ENCODE measurements around the gene NUCB1.
A peak's percentile ranks its signal among the peaks of the same experiment; 100 is the strongest.

The NUCB1 gene

DNA sequence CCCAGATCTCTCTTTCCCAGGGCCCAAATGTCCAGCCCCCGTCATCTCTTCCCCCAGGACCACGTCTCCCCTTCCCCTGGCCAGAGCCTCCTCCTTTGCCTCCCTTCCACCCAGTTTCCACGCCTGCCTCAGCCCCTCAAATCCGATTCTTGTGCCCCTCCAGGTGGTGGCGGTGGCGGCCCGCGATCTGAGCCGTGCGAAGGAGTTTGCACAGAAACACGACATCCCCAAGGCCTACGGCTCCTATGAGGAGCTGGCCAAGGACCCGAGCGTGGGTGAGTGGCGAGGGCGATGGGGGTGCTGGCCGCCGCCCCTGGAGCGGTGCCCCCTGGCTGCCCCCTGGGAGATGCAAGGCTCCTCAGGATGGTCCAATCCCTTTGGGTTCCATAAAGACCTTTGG, 34.7 kb downstream of the NUCB1 start:
- DNase-seq (ENCODE audit: low read depth), result no peak

DNA sequence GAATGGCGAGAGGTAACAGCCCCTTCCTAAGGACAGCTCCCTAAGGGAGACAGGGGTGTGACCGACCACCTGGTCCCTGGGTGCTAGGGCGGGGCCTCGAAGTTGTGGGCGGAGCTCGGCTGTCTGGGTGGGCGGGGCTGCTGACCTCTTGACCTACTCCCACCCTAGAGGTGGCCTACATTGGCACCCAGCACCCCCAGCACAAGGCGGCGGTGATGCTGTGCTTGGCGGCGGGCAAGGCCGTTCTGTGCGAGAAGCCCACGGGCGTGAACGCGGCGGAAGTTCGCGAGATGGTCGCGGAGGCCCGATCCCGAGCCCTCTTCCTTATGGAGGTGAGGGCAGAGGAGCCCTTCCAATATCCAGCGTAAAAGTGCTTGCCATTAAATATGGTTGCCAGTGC, 35.8 kb downstream of the NUCB1 start:
- no peak for DNase-seq (ENCODE audit: low read depth)

DNA sequence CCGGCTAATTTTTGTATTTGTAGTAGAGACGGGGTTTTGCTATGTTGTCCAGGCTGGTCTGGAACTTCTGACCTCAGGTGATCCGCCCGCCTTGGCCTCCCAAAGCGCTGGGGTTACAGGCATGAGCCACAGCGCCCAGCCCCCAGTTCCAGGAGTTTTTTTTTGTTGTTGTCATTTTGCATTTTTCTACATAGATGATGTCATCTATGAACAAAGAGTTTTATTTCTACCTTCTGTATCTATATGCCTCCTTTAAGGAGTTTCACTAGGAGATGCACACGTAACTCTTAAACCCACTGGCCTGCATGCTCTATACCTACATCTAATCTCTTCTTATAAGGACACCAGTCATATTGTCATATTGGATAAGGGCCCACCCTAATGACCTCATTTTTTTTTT, 38.1 kb downstream of the NUCB1 start:
- DNase-seq (ENCODE audit: low read depth), result no peak

DNA sequence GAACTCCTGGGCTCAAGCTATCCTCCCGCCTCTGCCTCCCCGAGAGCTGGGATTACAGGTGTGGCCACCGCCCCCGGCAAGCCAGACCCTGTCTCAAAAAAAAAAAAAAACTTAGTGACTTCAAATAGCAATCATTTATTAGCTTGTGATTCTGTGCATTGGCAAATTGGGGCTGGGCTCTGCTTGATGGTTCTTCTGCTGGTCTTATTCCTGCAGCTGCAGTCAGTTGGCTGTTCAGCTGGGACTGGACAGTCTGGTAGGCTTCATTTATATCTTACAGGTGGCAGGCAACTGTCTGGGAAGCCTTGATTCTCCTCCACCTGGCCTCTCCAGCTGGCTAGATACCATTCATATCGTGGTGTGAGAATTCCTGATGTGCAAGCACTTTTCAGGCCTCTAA, 40.8 kb downstream of the NUCB1 start:
- no peak for DNase-seq (ENCODE audit: low read depth)

DNA sequence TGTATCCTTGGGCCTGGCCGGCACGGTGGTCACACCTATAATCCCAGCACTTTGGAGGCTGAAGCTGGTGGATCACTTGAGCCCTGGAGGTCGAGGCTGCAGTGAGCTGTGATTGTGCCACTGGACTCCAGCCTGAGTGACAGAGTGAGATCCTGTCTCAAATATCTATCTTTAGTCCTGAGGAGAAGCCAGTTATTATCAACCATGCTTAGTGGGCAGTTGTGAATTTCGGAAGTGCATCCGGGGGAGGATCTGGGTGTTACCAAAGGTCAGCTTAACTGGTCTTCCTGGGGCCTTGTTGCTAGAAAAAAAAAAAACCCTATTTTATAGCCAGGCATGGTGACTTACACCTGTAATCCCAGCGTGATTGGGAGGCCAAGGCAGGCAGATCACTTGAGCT, 43.0 kb downstream of the NUCB1 start:
- DNase-seq (ENCODE audit: low read depth), result no peak

DNA sequence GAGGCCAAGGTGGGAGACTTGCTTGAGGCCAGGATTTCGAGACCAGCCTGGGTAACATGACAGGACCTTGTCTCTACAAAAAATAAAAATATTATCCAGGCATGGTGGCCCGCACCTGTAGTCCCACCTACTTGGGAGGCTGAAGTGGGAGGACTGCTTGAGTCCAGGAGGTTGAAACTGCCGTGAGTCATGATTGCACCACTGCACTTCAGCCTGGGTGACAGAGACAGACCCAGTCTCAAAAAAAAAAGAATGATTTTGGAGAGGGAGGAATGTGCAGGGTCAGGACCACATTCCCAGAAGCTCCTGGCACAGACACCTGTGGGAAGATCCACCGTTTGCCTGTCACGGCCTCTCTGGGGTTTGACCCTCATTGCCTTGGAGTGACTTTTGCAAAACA, 45.3 kb downstream of the NUCB1 start:
- DNase-seq (ENCODE audit: low read depth), result no peak

DNA sequence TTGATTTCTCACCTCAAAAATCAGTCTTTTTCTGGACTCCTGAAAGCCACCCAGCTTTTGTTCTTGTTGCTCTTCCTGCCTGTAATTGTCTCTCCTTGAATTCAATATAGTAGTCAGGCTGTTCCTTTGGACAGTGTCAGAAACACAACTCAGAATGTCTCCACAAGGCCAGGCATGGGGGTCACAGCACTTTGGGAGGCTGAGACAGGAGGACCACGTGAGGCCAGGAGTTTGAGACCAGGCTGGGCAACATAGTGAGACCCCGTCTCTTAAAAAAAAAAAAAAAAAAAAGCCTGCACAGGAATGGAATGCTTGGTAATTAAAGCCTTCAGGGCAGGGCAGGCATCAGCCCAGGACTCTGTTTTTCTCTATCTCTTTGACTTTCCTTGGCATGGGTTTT, 45.7 kb downstream of the NUCB1 start:
- no peak for DNase-seq (ENCODE audit: low read depth)

DNA sequence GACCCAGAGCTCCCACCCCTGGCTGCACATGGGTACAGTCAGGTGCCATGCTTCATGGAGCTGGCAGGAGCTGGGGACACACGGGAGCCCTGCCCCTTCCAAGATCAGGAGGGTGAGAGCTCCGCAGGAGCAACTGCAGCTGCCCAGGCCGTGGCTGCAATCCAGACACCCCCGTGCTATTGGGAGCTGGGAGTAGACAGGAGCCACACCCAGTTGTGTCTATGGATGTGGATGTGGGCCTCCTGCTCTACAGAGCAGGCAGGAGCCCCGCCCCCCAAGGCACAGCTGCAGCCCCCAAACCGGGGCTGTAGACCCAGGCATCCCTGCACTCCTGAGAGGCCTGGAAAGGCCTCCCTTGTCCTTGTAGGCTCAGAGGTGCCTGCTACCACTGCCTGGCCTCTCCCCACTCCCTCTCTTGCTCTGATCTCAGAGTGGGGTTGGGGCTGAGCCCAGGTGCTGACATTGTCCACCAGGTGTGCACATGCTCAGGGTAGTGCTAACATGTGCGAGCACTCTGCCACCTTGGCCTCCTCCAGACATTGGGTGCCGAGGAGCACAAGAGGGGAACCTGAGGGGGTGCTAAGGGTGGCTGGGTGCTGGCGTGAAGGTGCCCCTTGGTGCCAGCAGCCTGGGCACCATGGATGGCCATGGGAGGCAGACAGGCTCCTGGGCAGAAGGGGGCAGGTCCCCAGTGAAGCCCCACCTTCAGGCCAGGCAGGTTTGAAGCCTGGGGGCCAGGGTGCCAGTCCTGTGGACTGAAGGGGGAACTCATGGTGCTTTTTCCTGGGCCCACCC, 46.5 kb downstream of the NUCB1 start:
- no peak for DNase-seq (ENCODE audit: low read depth)

DNA sequence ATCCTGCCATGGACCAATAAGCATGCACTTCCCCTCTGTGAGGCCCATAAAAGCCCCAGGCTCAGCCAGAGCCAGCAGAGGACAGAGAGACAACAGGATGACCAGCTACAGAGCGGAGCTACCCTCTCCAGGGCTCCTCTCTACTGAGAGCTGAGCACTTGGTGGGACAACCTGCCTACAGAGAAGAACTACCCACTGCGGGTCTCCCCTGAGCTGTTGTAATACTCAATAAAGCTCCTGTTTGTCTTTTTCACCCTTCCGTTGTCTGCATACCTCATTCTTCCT, 47.1 kb downstream of the NUCB1 start:
- no peak for DNase-seq (ENCODE audit: low read depth)

DNA sequence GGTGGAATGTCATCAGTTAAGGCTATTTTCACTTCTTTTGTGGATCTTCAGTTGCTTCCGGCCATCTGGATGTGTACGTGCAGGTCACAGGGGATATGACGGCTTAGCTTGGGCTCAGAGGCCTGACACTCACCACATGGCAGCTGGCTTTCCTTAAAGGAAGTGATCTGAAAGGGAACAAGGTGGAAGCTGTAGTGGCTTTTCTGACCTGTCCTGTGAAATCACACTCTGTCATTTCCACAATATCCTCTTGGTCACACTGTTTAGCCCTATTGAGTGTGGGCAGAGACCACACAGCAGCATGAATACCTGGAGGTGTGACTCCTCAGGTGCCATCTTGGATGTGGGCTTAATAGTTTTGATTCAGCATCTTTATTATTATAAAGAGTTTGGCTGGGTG, 50.0 kb downstream of the NUCB1 start:
- no peak for DNase-seq (ENCODE audit: low read depth)

DNA sequence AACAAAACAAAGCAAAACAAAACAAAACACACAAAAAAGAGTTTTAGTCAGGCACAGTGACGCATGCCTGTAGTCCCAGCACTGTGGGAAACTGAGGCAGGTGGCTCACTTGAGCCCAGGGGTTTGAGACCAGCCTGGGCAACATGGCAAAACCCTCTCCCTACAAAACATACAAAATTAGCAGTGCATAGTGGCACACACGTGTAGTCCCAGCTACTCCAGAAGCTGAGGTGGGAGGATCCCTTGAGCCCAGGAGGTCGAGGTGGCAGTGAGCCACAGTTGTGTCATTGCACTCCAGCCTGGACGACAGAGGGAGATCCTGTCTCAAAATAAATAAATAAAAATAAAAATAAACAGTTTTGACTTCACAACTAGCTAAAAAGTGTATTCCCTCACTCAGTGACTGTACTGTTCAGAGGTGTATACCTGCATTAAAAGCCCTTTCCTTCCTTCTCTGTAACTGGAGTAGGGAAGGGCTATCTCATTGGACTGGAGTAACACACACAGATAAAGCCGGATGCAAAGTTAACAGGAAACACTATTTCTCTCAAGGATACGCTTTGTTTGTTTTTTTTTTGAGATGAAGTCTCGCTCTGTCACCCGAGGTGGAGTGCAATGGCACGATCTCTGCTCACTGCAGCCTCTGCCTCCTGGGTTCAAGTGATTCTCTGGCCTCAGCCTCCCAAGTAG, 50.9 kb downstream of the NUCB1 start:
- DNase-seq (ENCODE audit: low read depth), result no peak

DNA sequence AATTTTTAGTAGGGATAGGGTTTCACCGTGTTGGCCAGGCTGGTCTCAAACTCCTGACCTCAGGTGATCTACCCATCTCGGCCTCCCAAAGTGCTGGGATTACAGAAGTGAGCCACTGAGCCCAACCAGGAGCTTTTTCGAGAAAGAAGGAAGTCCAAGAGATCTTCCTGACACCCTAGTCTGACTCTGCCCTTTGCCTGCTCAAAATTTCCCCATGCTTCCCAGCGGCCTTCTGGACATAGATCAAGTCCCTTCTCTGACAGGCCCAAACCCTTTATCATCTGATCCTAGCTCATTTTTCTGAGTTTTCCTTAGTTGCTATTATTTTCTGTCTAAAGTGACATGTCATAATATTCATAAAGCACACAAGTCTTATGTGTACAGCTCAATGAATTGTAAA, 53.0 kb downstream of the NUCB1 start:
- DNase-seq (ENCODE audit: low read depth), result no peak

DNA sequence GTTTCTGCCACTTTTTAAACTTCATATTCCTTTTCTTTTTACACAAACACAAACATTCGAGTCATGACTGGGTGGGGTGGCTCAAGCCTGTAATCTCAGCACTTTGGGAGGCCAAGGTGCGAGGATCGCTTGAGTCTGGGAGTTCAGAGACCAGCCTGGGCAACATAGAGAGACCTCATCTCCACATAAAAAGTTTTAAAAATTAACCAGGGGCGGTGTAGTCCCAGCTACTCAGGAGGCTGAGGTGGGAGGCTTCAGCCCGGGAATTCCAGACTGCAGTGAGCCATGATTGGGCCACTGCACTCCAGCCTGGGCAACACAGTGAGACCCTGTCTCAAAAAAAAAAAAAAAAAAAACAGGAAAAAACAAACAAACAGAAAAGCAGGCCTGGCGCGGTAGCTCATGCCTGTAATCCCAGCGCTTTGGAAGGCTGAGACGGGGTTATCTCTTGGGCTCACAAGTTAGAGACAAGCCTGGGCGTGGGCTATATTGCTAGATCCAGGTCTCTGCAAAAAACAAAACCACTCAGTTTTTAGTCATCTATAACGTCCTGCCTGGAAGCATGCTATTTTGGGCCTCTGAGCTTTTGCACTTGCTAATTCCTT, 54.0 kb downstream of the NUCB1 start:
- DNase-seq (ENCODE audit: low read depth), result no peak

DNA sequence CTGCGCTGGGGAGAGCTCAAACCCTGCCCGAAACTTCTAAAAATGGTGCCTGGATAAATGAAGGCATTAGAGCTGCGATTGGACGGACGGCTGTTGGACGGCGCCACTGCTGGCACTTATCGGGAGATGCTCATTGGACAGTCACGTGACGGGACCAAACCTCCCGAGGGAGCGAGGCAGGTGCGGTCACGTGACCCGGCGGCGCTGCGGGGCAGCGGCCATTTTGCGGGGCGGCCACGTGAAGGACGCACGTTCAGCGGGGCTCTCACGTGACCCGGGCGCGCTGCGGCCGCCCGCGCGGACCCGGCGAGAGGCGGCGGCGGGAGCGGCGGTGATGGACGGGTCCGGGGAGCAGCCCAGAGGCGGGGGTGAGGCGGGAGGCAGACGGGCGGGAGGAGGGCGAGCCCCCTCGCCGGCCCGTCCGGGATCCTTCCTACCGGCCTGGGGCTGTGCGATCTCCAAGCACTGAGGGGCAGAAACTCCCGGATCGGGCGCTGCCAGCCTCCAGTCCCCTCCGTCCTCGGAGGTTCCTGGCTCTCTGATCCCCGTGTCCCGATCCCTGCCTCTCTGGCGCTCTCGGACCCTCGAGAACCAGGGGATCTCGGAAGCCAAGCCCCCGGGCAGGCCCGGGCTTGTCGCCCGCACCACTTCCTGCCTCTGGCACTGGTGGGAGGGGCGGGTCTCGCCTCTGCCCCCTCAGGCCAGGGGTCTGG, 54.6 kb downstream of the NUCB1 start, which contains the start of gene BAX:
Gene BAX, plus strand, starts transcription at position 281 of the 713 bp plus-strand sequence. Its CDS starts 54 bp downstream, at position 335.
- peak; percentile 85 for DNase-seq (ENCODE audit: low read depth)

DNA sequence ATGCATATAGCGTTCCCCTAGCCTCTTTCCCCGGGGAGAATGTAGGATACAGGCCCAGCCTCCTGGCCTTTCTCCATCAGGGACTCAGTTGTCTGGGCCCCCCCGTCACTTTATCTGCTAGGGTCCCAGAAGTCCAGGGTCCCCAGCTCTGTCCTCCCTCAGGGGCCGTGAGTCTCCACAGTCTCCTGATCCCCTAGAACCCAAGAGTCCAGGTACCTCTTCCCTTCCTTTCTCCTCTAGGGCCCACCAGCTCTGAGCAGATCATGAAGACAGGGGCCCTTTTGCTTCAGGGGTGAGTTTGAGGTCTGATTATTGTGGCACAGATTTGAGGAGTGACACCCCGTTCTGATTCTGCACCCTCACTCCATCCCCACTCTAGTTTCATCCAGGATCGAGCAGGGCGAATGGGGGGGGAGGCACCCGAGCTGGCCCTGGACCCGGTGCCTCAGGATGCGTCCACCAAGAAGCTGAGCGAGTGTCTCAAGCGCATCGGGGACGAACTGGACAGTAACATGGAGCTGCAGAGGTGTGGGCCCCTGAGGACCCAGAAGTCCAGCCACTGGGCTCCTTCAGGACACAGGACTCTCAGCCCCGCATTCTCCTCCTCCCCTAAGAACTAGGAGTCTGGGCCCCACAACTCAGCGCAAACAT, 55.3 kb downstream of the NUCB1 start:
- no peak for DNase-seq (ENCODE audit: low read depth)

DNA sequence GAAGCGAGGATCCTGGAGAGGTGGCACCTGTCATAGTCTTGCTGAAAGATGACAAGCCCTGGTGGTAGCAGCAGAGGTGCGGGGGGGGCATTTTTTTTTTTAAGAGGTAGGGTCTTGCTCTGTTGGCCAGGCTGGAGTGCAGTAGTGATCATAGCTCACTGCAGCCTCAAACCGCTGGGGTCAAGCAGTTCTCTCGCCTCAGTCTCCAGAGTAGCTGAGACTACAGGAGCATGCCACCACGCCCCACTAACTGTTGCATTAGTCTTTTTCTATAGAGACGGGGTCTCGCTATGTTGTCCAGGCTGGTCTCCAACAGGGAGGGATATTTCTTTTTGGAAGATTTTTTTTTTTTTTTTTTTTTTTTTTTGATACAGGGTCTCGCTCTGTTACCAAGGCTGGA, 57.9 kb downstream of the NUCB1 start:
- DNase-seq (ENCODE audit: low read depth), result no peak

DNA sequence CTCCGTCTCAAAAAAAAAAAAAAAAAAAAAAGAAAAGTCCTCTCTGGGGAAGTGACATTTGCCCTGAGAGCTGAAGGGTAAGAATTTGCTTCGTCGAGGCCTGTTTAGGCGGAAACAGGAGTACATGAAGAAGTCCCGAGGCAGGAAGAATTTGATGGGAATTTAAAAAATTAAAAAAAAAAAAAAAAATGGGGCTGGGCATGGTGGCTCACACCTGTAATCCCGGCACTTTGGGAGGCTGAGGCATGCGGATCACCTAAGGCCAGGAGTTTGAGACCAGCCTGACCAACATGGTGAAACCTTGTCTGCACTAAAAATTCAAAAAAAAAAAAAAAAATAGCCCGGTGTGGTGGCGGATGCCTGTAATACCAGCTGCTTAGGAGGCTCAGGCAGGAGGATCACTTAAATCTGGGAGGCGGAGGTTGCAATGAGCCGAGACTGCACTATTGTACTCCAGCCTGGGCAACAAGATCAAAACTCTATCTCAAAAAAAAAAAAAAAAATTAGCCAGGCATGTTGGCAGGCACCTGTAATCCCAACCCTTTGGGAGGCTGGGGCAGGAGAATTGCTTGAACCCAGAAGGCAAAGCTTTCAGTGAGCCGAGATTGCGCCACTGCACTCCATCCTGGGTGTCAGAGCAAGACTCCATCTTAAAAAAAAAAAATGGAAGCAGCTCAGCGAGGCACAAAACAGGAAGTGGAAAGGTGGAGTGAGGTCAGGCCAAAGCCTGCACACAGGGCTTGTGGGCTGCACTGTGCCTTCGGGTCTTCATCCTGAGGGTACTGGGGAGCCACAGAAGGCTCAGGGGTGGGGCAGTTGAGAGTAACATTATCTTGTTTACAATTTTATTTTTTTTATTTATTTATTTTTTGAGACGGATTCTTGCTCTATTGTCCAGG, 59.5 kb downstream of the NUCB1 start:
- no peak for DNase-seq (ENCODE audit: low read depth)

DNA sequence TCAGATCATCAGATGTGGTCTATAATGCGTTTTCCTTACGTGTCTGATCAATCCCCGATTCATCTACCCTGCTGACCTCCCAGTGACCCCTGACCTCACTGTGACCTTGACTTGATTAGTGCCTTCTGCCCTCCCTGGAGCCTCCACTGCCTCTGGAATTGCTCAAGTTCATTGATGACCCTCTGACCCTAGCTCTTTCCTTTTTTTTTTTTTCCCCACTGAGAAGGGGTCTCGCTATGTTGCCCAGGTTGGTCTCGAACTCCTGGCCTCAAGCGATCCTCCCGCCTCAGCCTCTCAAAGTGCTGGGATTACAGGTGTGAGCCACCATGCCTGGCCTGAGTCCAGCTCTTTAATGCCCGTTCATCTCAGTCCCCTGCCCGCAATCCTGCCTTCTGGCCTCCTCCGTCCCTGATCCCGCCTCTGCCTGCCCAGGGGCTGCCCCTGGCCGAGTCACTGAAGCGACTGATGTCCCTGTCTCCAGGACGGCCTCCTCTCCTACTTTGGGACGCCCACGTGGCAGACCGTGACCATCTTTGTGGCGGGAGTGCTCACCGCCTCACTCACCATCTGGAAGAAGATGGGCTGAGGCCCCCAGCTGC, 61.0 kb downstream of the NUCB1 start:
- DNase-seq (ENCODE audit: low read depth), result no peak

DNA sequence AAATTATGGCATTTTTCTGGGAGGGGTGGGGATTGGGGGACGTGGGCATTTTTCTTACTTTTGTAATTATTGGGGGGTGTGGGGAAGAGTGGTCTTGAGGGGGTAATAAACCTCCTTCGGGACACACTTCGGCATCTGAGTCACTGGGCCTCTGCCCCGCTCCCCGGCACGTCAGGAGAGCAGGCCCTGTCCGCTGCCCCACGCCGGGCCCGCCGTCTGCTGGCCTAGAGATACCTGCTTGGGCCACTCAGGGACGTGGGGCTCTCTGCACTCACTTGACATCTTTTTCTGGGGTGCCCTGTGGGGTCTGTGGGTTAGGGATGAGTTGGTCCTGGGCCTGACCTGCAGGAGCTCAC, 61.5 kb downstream of the NUCB1 start:
- no peak for DNase-seq (ENCODE audit: low read depth)

DNA sequence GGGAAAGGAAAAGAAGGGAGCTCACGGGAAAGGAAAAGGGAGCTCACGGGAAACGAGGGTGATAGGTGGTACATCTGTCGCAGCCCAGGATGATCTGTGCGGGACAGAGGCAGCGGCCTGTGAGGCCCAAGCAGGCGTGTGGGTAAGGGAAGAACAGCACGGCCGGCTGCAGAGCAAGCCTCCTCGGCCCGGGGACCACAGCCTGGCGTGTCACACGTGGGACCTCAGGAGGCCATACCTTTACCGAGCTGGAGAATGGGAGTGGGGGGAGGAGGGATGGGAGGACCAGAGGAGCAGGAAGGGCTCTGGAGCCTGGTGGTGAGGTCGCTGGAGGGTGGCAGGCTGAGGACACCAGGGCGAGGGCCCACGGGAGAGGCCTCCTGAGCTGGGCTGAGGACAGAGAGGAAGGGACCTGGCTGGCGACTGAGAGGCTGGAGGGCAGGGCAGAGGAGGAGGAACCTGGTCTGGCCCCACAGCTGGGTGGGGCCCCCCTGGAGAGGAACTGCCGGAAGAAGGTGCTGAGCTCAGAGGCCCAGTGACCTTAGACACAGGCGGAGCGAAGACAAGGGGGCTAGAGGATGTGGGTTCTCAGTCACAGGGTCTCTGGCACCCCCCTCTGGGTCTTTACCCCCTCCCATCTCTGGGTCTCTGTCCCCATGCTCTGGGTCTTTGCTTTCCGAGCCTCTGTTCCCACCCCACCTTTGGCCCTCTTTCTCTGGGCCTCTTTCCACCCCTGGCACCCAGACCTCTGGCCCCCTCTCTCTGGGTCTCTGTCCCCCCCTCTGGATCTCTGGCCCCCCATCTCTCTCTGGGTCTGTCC, 62.1 kb downstream of the NUCB1 start:
- no peak for DNase-seq (ENCODE audit: low read depth)

All from stimulated activated CD4-positive, alpha-beta T cell treated with anti-CD3 and anti-CD28 coated beads, Interleukin-2, amount 100 ng/mL, for 4 hours (primary cell).